Breast epithelium (tissue), 4 donors: ENCODE measurements around the gene LGALS3BP. TPM values are rescaled to one million over a fixed set of nuclear protein-coding genes. Genes with fewer than 3 reads are reported as not detected.
"Not testable (repeated sequence)": the region's sequence is repeated elsewhere in the genome, so short reads cannot be mapped to it uniquely, and the experiment has no call there.

Source experiments
- DNase-seq, 2 donors: peaks; one replicate each; pipeline ENCODE4 v3.0.0-alpha.2; 2019; ENCODE audit warnings: low spot score in 2 of 2
- H3K27ac ChIP-seq, 2 donors: fragments of 200-600 bp; sonication (generic) in 1 of 2; one replicate each; pipeline ENCODE4 v1.5.1; 2016 to 2019; ENCODE audit warnings: mild to moderate bottlenecking in 1 of 2
- H3K27me3 ChIP-seq, 2 donors: fragments of 200-600 bp; sonication (generic) in 1 of 2; one replicate each; pipeline versions ENCODE4 v1.5.1 to v1.6.0; 2017 to 2019; ENCODE audit warnings: control low read depth in 1 of 2, mild to moderate bottlenecking in 1 of 2
- H3K36me3 ChIP-seq: fragments of 200-600 bp; one replicate; pipeline ENCODE4 v1.5.1; 2019
- H3K4me1 ChIP-seq, 2 donors: fragments of 200-600 bp; sonication (generic); one replicate each; pipeline ENCODE4 v1.5.1; 2016 to 2019; ENCODE audit warnings: control low read depth in 1 of 2
- H3K4me3 ChIP-seq, 3 donors: fragments of 200-600 bp; sonication (generic); 1 replicate in 2 of 3; 2 replicates in 1 of 3; pipeline ENCODE4 v1.5.1; 2016 to 2019; ENCODE audit warnings: mild to moderate bottlenecking in 3 of 3, moderate library complexity in 2 of 3
- H3K9me3 ChIP-seq, 2 donors: fragments of 200-600 bp; sonication (generic) in 1 of 2; one replicate each; pipeline ENCODE4 v1.5.1; 2016 to 2019; ENCODE audit warnings: control low read depth in 1 of 2
- POLR2A ChIP-seq: fragments of 450-650 bp; IDR thresholded peaks from one replicate; pipeline ENCODE4 v1.6.1; 2016; ENCODE audit warnings: antibody characterized with exemption, mild to moderate bottlenecking, moderate library complexity
- POLR2AphosphoS5 ChIP-seq, 3 donors: sonication (generic); formaldehyde crosslinking; IDR thresholded peaks; one replicate each; pipeline ENCODE4 v1.6.1; 2017; ENCODE audit warnings: antibody characterized with exemption in 3 of 3
- intact Hi-C: fragments of 100-400 bp; cut with DNase I; formaldehyde crosslinking; loops from one replicate; pipeline ENCODE4 v1.15.1; 2023; ENCODE audit warnings: low total_unique reads
- total RNA-seq, 3 donors: library from RNA; depleted of rRNA; stranded (reverse); fragments of >200 nt; gene quantifications; one replicate each; pipeline ENCODE4 v1.1.0, GENCODE V29; 2016
- TF ChIP-seq, protein P1 (sequence below), 3 donors: fragments of 450-650 bp; IDR thresholded peaks; one replicate each; pipeline ENCODE4 v1.5.1; 2016 to 2017; ENCODE audit warnings: antibody characterized with exemption in 3 of 3, mild to moderate bottlenecking in 3 of 3, moderate library complexity in 3 of 3

LGALS3BP gene
- total RNA-seq, 3 donors from 2014 or later = 192 to 532 (median 206) TPM

DNA sequence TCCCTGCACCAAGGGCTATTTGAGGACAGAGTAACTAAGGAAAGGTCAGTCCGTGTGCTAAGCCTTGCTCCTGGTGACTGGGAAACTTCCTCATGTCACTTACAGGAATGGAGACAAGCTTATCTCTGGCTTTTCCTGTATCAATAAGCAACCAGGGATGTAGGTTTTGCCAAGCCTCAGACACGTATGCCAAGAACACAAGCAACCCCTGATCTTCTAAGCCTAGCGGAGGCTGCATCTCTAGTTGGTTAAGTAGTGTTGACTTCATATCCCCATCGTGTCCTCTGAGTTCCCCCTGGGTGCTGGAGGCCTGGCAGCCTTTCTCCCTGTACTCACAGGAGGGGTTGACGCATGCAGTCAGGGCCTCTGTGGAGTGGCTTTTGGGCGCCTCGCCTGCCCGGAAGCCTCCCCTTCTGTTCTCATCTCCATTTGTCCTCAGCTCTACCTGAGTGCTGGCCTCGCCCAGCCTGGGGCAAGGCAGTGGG lies 42.8 kb upstream of the LGALS3BP start:
- H3K27ac ChIP-seq = peak overlapping the region in 1 of 2 donors; percentile 77
- no peaks in the 10 kb centered on the region for H3K9me3 ChIP-seq
- peak in 1 of 2 donors; percentile 37 for DNase-seq
- peaks cover 13 to 20% of the 10 kb centered on the region in 2 donors for H3K4me1 ChIP-seq
- intact Hi-C loops = no loop called here
- TF ChIP-seq, protein P1, sequence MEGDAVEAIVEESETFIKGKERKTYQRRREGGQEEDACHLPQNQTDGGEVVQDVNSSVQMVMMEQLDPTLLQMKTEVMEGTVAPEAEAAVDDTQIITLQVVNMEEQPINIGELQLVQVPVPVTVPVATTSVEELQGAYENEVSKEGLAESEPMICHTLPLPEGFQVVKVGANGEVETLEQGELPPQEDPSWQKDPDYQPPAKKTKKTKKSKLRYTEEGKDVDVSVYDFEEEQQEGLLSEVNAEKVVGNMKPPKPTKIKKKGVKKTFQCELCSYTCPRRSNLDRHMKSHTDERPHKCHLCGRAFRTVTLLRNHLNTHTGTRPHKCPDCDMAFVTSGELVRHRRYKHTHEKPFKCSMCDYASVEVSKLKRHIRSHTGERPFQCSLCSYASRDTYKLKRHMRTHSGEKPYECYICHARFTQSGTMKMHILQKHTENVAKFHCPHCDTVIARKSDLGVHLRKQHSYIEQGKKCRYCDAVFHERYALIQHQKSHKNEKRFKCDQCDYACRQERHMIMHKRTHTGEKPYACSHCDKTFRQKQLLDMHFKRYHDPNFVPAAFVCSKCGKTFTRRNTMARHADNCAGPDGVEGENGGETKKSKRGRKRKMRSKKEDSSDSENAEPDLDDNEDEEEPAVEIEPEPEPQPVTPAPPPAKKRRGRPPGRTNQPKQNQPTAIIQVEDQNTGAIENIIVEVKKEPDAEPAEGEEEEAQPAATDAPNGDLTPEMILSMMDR (IDR thresholded peaks at IDR 0.05) = no peak
- no peak for TF ChIP-seq POLR2A
- TF ChIP-seq POLR2AphosphoS5 (IDR thresholded peaks at IDR 0.05) = peak in 1 of 3 donors; percentile 19
- H3K4me3 ChIP-seq = peak overlapping the region in 2 of 3 donors; percentile 56 to 79
- no peaks in the 10 kb centered on the region for H3K27me3 ChIP-seq
- no peaks in the 10 kb centered on the region for H3K36me3 ChIP-seq

DNA sequence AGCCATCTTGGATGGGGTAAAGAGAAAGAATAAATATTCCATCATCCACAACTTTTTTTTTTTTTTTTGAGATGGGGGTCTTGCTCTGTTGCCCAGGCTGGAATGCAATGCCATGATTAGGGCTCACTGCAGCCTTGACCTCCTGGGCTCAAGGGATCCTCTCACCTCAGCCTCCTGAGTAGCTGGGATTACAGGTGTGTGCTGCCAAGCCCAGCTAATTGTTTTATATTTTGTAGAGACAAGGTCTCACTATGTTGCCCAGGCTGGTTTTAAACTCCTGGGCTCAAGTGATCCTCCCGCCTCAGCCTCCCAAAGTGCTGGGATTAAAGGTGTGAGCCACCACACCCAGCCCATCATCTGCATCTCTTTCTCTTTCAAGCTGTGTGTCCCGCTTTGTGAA lies 42.2 kb upstream of the LGALS3BP start:
- H3K36me3 ChIP-seq, H3K9me3 ChIP-seq, intact Hi-C loops, H3K27me3 ChIP-seq, H3K4me3 ChIP-seq: not testable (repeated sequence)
- DNase-seq = peak in 1 of 2 donors; percentile 2
- Histone ChIP-seq H3K27ac (peak overlapping the region in 1 of 2 donors; percentile 77), H3K4me1 (peaks cover 7 to 14% of the 10 kb centered on the region in 2 donors)

DNA sequence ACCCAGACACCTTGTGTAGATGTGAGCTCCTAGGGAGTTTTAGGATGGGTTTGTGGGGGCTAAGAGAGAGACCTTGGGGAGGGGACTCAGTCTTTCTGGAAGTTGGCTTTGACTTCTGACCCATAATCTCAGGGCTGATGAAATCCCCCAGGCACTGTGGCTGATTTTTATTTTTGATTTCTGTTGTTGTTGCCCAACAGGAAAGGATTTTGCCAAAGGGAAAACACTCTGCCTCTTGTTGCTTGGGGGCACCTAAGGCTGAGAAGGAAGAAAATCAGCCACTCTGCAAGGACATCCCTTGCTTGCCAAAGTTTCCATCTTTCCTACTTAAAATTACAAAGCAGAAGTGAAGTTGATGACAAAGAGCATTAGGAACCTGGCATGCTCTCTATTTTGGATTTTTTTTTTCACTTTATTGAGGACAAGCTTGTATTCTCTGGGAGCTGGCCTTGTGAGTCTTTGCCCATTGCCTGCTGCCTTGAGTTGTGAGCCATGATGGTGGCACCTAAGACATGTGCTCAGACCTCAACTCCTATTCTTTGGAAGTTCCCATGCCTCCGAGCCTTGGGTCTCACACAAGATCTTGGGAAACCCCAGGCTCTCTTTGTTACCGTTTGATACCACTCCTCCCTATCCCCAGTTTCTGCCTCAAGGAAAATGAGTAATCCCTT lies 41.0 kb upstream of the LGALS3BP start:
- peak in 1 of 2 donors; percentile 22 for DNase-seq
- peaks cover 4 to 7% of the 10 kb centered on the region in 2 donors for H3K4me1 ChIP-seq

DNA sequence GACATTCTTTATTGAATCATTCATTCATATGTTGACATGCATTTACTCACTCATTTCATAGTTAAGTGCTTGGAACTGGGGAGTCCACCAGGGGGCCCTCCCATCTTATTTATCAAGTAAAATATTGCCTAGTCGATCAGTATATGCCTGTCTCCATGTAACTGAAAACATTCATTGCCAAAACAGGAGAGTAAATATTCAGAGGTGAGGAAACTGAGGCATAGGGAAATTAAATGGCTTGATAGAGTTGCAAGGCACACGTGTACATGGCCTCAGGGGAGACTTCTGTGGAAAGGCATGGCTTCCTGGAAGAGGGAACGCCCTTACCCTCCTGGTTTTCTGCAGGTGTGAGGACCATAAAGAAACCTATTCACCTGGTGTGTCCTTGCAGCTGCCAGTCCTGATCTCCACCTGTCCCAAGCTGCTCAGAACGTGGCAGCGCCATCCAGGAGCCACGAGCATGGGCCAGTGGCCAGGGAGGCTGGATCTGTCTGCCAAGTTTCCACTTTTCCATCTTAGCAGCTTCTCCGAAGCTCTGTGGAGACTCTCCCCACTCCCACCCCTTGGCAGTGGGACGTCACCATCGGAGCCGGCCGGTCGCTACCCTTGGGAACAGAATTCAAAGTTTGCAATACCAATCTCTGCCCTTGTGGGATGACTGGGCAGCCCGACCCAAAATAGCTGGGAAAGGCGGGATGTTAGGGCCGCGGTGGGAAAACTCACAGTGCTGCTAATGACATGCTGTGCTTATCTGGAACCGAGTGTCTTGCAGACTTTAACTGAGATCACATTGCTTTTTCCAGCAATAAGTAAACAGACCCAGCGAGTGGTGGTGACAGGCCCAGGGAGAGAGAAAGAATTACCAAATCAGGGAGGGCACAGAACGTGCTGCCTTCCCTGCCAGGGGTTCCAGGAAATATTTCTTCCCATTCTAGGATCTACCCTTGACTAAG lies 40.2 kb upstream of the LGALS3BP start:
- peak in 1 of 2 donors; percentile 56 for DNase-seq
- TF ChIP-seq, protein P1 (IDR thresholded peaks at IDR 0.05) = peak; percentile 13 to 73 (median 65)
- TF ChIP-seq POLR2A (no peak), POLR2AphosphoS5 (IDR thresholded peaks at IDR 0.05) (peak in 2 of 3 donors; percentile 24 to 43)
- Histone ChIP-seq H3K36me3 (no peaks in the 10 kb centered on the region), H3K27me3 (no peaks in the 10 kb centered on the region), H3K27ac (peak overlapping the region; percentile 9 to 70), H3K9me3 (no peaks in the 10 kb centered on the region), H3K4me3 (peak overlapping the region in 1 of 3 donors; percentile 39), H3K4me1 (peaks cover 4 to 7% of the 10 kb centered on the region in 2 donors)
- intact Hi-C loops = no loop called here

More for the DNA sequence above, 41.0 kb upstream of the LGALS3BP start:
- H3K9me3 ChIP-seq = no peaks in the 10 kb centered on the region
- no peak overlapping the region for H3K4me3 ChIP-seq
- peak overlapping the region; percentile 9 to 70 for H3K27ac ChIP-seq
- no peaks in the 10 kb centered on the region for H3K36me3 ChIP-seq
- TF ChIP-seq, protein P1 (IDR thresholded peaks at IDR 0.05) = no peak
- TF ChIP-seq POLR2AphosphoS5 (IDR thresholded peaks at IDR 0.05) = no peak
- no peak for TF ChIP-seq POLR2A
- H3K27me3 ChIP-seq = no peaks in the 10 kb centered on the region
- intact Hi-C loops = no loop called here

DNA sequence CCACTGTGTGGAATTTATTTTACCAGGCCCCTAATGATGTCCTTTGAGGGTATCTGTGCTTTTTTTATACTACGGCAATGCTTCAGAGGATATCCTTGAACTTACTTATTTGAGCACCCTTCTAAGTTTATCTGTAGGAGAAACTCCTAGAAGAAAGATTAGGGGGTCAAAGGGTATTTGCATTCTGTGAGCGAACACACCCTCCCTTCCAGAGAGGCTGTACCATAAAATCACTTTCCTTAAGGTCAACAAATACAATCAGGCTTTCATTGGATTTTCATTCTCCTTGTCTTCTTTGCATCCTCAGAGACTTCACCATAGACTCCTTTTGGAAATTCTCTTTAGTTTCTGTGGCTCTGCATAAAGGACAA lies 39.5 kb upstream of the LGALS3BP start:
- TF ChIP-seq, protein P1 (IDR thresholded peaks at IDR 0.05) = no peak
- TF ChIP-seq POLR2AphosphoS5 (IDR thresholded peaks at IDR 0.05) = no peak
- no peak for TF ChIP-seq POLR2A
- no peak for DNase-seq
- Histone ChIP-seq H3K27ac (no peak overlapping the region), H3K4me3 (no peak overlapping the region), H3K9me3 (no peaks in the 10 kb centered on the region), H3K36me3 (no peaks in the 10 kb centered on the region), H3K4me1 (peaks cover 0 to 7% of the 10 kb centered on the region in 2 donors), H3K27me3 (no peaks in the 10 kb centered on the region)
- intact Hi-C loops = no loop called here
